MG63 (cell line): ENCODE data around the gene ZDHHC7. TPM values are rescaled to one million over a fixed set of nuclear protein-coding genes. Genes with fewer than 3 reads are reported as not detected.

ENCODE experiments used
- DNase-seq: peaks from one replicate; pipeline ENCODE4 v3.0.0-alpha.2; 2020
- H3K27me3 ChIP-seq: fragments of 250-450 bp; sonication (Bioruptor Pico); 2 replicates; pipeline ENCODE4 v1.5.1; 2020; ENCODE audit warnings: mild to moderate bottlenecking, moderate library complexity
- H3K36me3 ChIP-seq: fragments of 250-450 bp; sonication (Bioruptor Pico); 2 replicates; pipeline ENCODE4 v1.5.1; 2020; ENCODE audit warnings: mild to moderate bottlenecking, moderate library complexity
- H3K4me3 ChIP-seq: fragments of 250-450 bp; sonication (Bioruptor Pico); 2 replicates; pipeline ENCODE4 v1.5.1; 2020; ENCODE audit warnings: mild to moderate bottlenecking, moderate library complexity
- H3K9me3 ChIP-seq: fragments of 250-450 bp; sonication (Bioruptor Pico); 2 replicates; pipeline ENCODE4 v1.5.1; 2020; ENCODE audit warnings: mild to moderate bottlenecking, moderate library complexity
- total RNA-seq: library from RNA; depleted of rRNA; stranded (reverse); fragments of >200 nt; shearing (Covaris generic); gene quantifications from 2 replicates; pipeline ENCODE4 v1.2.3, GENCODE V29; 2014; ENCODE audit warnings: low replicate concordance; rRNA removed

ZDHHC7 gene
- total RNA-seq, 1 experiment from 2014 or later: 32.5 TPM

DNA sequence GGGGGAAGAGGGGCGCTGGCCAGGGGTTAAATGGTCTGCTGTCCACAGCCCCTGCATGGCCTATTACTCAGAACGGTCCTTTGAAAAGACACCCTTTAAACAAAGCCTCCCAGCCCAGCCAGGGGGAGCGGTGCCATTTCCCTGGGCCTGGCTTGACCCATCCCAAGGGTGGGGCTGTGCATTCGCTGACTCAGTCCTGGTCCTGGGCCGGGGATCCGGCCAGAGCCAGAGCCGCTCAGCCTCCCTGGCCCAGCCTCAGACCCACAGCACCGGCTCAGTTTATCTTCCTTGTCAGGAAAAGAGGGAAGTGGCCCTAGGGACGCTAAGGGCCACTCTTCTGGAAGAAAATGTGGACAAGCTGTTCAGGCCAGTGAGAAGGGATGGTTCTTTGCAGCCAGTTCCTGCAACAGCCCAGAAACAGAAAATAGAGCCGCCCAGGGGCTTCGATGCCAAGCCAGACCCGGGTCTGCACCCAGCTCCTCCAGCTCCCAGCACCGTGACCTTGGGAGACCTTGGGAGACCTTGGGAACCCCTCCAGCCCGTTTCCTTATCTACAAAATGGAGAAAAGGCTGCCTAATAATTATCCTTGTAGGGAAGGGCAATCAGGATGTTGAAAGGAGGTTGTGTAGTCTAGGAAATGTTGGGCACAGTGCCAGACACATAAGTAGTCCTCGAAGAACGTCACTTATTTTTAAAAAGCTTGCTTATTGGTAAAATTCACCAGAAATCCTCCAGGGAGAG lies 82.5 kb downstream of the ZDHHC7 start:
- Histone ChIP-seq H3K9me3 (no peaks in the 10 kb centered on the region), H3K4me3 (no peak overlapping the region), H3K27me3 (no peaks in the 10 kb centered on the region), H3K36me3 (no peaks in the 10 kb centered on the region)
- DNase-seq: peak; percentile 79

DNA sequence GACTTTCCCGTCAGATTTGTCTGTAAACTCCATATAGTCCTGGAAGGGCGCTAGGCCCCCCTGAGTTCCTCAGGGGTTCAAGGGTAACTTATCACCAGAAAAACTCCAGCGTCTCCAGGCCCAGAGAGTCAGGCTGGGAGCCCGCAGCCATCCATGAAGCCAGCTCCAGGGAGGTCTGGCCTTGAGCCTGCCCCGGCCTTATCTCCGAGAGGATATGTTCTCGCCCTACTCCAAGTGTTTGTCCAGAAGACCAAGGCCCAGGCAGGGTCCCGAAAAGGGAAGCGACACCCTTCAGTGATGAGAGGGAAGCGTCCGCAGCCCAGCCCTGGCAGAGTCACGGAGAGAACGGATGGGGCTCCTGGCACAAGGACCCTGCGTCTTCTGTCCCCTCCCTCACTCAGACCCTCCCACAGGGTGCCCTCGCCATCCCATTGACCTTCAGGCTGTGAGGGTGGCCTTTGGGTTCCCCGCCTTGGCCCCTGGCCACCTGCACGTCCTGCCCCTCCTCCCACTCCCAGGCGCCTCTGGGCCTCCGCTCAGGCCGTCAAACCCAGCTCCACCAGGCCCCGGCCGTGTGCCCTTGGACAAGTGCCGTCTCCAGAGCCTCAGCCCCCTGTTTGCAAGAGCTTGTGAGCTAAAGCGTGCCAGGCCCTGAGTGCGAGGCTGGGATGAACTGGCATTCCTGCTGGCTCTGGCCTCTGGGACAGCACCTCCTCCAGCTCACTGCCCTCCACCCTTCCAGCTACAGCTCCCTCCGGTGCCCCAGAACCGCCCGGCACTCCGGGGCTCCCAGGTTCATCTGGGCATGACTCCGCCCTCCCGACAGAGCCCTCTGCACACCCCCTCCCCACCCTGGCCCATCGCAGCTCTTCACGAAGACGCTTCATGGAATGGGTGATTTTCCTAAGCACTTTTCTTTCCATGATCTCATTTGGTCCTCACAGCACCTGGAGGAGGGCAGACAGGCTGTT lies 83.4 kb downstream of the ZDHHC7 start:
- H3K4me3 ChIP-seq: no peak overlapping the region
- DNase-seq: no peak
- no peaks in the 10 kb centered on the region for H3K9me3 ChIP-seq
- no peaks in the 10 kb centered on the region for H3K27me3 ChIP-seq
- H3K36me3 ChIP-seq: no peaks in the 10 kb centered on the region

DNA sequence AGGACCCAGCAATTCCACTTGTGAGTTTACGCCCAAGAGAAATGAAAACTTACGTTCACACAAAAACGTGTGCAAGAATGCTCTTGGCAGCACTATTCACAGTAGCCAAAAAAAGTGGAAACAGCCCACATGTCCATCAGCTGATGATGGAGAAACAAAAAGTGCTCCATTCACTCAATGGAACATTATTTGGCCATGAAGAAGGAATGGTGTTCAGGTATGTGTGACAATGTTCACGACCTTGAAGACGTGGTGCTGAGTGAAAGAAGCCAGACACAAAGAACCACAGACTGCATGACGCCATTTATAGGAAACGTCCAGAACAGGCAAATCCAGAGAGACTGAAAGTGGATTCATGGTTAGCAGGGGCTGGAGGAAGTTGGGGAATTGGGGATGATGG lies 84.9 kb downstream of the ZDHHC7 start:
- no peaks in the 10 kb centered on the region for H3K36me3 ChIP-seq
- DNase-seq: no peak
- H3K4me3 ChIP-seq: no peak overlapping the region
- H3K9me3 ChIP-seq: no peaks in the 10 kb centered on the region
- H3K27me3 ChIP-seq: no peaks in the 10 kb centered on the region

DNA sequence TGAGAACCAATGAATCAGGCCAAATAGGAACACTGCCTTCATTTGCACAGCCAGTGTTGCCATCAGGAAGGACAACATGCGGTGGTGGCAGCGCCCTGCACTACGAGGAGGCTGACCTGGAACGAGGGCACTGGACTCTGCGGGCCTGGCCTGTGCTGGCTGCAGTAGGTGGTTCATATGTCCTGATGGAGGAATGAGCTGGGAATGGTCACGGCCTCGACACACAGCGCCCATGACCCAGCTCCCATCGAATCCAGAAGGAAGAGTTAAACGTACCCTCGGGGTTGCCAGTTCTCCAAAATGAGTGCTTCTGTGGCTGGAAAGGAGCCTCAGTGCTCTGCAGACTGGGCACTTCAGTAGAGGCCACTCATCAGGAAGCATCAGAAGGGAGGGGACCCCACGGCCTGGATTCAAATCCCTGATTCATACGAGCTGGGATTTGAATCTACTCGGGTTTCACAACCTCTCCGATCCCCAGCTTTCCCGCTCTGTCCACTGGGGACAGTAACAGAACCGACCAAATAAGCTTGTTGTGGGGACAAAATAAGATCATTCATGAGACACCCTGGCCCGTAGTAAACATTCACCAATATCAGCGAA lies 85.5 kb downstream of the ZDHHC7 start:
- no peak overlapping the region for H3K4me3 ChIP-seq
- DNase-seq: no peak
- no peaks in the 10 kb centered on the region for H3K9me3 ChIP-seq
- no peaks in the 10 kb centered on the region for H3K36me3 ChIP-seq
- H3K27me3 ChIP-seq: no peaks in the 10 kb centered on the region

DNA sequence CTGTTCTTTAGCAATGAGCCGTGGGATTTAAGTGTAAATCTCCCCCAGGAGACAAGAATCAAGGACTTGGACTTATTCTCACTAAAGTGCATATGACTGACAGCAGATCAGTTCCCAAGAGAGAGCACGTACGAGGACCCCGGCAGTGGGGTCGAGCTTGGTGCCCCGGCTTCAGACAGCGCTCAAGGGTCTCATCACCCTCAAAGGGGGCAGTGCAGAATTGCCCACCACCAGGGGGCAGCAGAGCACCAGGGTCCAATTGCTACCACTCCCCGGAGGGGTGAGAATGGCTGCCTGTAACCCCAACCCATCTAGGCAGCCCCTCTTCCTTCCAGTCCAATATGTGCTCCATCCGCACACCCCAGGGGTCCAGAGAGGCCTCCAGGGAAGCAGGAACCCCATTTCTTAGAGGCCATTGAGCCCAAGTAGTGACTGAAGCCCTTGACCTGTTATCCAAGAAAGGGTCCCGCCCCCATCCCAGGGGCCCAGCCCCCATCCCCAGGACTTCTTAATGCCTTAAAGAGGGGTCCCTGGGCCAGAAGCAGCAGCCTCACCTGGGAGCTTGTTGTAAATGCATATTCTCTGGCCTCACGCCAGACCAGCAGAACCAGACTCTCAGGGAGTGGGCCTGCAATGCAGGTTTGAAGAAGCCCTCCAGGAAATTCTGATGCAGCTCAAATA lies 86.1 kb downstream of the ZDHHC7 start:
- DNase-seq: peak; percentile 24
- H3K36me3 ChIP-seq: no peaks in the 10 kb centered on the region

DNA sequence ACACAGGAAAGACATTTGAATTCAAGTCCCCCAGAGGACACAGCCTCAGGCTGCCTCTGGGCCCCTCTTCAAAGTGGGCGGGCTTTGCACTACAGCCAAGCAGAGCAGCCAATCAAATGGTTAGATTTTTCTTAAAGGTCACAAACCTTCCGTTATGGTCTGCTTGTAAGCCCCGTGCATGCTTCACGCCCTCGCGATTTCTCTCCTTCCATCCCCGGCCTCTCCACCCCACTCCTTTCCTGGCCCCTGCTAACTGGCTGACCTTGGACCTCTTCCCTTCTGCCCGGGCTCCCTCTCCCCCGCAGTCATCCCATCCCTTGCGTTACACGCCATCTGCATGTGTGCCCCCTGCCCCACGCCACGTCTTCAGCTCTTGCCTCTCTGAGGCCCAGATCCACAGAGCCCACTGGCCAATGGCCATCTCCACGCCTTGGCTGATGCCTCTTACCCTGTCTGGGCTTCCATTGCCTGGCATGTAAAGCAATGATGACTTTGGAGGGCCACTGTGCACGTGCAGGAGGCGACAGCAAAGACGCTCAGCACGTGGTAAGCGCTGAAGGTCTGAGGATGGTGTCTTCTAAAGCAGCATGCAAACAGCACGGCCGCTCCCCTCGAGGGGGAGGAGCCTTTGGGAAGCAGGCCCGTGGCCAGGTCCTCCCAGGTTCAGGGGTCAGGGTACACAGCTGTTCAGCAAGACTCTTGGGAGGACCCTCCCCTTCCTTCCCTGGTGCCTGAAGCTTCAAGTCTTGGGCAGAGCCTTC lies 86.8 kb downstream of the ZDHHC7 start:
- H3K27me3 ChIP-seq: no peaks in the 10 kb centered on the region
- no peaks in the 10 kb centered on the region for H3K9me3 ChIP-seq
- no peak for DNase-seq
- H3K36me3 ChIP-seq: no peaks in the 10 kb centered on the region
- H3K4me3 ChIP-seq: no peak overlapping the region

More for the DNA sequence above, 86.1 kb downstream of the ZDHHC7 start:
- Histone ChIP-seq H3K9me3 (no peaks in the 10 kb centered on the region), H3K27me3 (no peaks in the 10 kb centered on the region), H3K4me3 (no peak overlapping the region)

Other genes with a start within 250 kb of the ZDHHC7 start
- 1.6 TPM in 1 of 2 replicates, not detected in the other for gene CRISPLD2, start 191.6 kb downstream of the ZDHHC7 start, total RNA-seq
- gene KIAA0513, start 16.3 kb upstream of the ZDHHC7 start, total RNA-seq: 4.2 and 4.4 TPM in 2 replicates
- gene CIBAR2, start 100.9 kb upstream of the ZDHHC7 start, total RNA-seq: 0.72 TPM in 1 of 2 replicates, not detected in the other